GM19328 (cell line): Measurements from ENCODE around the gene NPM1.
"Not testable (repeated sequence)": the region's sequence is repeated elsewhere in the genome, so short reads cannot be mapped to it uniquely, and the experiment has no call there.

Experiments
- ATAC-seq: cut with Tn5 transposase; IDR thresholded peaks from one replicate; pipeline ENCODE4 v1.9.1; 2021; ENCODE audit warnings: mild to moderate bottlenecking, moderate library complexity; ENCODE audit not compliant: unreplicated experiment

The NPM1 gene

GRCh38 chr5:171410181-171410580 is 22.5 kb downstream of the NPM1 start:
- no peak for ATAC-seq

- no peak for ATAC-seq
Observed at GRCh38 chr5:171412186-171412585, 24.5 kb downstream of the NPM1 start.

GRCh38 chr5:171413153-171413910 is 25.7 kb downstream of the NPM1 start:
- ATAC-seq, result no peak

GRCh38 chr5:171413993-171414392 is 26.3 kb downstream of the NPM1 start:
- ATAC-seq, result not testable (repeated sequence)

- no peak for ATAC-seq
Observed at GRCh38 chr5:171415115-171415730, 27.6 kb downstream of the NPM1 start.

- no peak for ATAC-seq
Observed at GRCh38 chr5:171416160-171417049, 28.8 kb downstream of the NPM1 start.

- peak; percentile 61 for ATAC-seq
Observed at GRCh38 chr5:171418316-171418981, 30.8 kb downstream of the NPM1 start.

- ATAC-seq, result peak; percentile 50
Observed at GRCh38 chr5:171418982-171419687, 31.5 kb downstream of the NPM1 start, which contains the start of gene FGF18. TSS of gene FGF18 (plus strand) at chr5:171419647. CDS start at chr5:171420200, 553 bp downstream.

GRCh38 chr5:171419688-171420430 is 32.2 kb downstream of the NPM1 start:
- ATAC-seq, result peak; percentile 10

- ATAC-seq, result no peak
Observed at GRCh38 chr5:171420431-171421241, 33.0 kb downstream of the NPM1 start.

GRCh38 chr5:171421331-171422262 is 33.9 kb downstream of the NPM1 start:
- ATAC-seq, result no peak

- no peak for ATAC-seq
Observed at GRCh38 chr5:171422495-171422894, 34.8 kb downstream of the NPM1 start.

GRCh38 chr5:171422902-171423663 is 35.4 kb downstream of the NPM1 start:
- ATAC-seq, result no peak

- no peak for ATAC-seq
Observed at GRCh38 chr5:171424726-171425125, 37.1 kb downstream of the NPM1 start.

GRCh38 chr5:171425596-171426244 is 38.1 kb downstream of the NPM1 start:
- ATAC-seq, result no peak

GRCh38 chr5:171426266-171426665 is 38.6 kb downstream of the NPM1 start:
- ATAC-seq, result no peak
